SW 1271 (cell line): ENCODE measurements around the gene FGF8.

Experiments used
- DNase-seq, 2 experiments: peaks; one replicate each; lab custom pipeline; 2025; lab: John Stamatoyannopoulos, UW

Gene FGF8

GRCh38 chr10:101769541-101770180 is 6.3 kb downstream of the FGF8 start:
- DNase-seq, result no peak

- DNase-seq, result no peak
Observed at GRCh38 chr10:101768791-101769170, 7.1 kb downstream of the FGF8 start.

- no peak for DNase-seq
Observed at GRCh38 chr10:101767966-101768790, 7.7 kb downstream of the FGF8 start.

- DNase-seq, result no peak
Observed at GRCh38 chr10:101767600-101767945, 8.3 kb downstream of the FGF8 start.

GRCh38 chr10:101766753-101767599 is 8.9 kb downstream of the FGF8 start:
- no peak for DNase-seq

GRCh38 chr10:101766306-101766705 is 9.6 kb downstream of the FGF8 start:
- DNase-seq, result no peak

- no peak for DNase-seq
Observed at GRCh38 chr10:101763141-101763846, 12.6 kb downstream of the FGF8 start.

GRCh38 chr10:101762736-101763135 is 13.2 kb downstream of the FGF8 start:
- no peak for DNase-seq

GRCh38 chr10:101761226-101761625 is 14.7 kb downstream of the FGF8 start:
- no peak for DNase-seq

GRCh38 chr10:101760510-101760909 is 15.4 kb downstream of the FGF8 start:
- DNase-seq, result no peak

- DNase-seq, result no peak
Observed at GRCh38 chr10:101759309-101760247, 16.3 kb downstream of the FGF8 start.

GRCh38 chr10:101758858-101759257 is 17.1 kb downstream of the FGF8 start:
- DNase-seq, result no peak

GRCh38 chr10:101752241-101752640 is 23.7 kb downstream of the FGF8 start:
- DNase-seq, result no peak

- DNase-seq, result no peak
Observed at GRCh38 chr10:101749047-101750016, 26.6 kb downstream of the FGF8 start.

- no peak for DNase-seq
Observed at GRCh38 chr10:101748496-101748895, 27.4 kb downstream of the FGF8 start.

- DNase-seq, result no peak
Observed at GRCh38 chr10:101745074-101745696, 30.7 kb downstream of the FGF8 start.

GRCh38 chr10:101744267-101744666 is 31.6 kb downstream of the FGF8 start:
- DNase-seq, result no peak

GRCh38 chr10:101741938-101742337 is 34.0 kb downstream of the FGF8 start:
- DNase-seq, result no peak

GRCh38 chr10:101736666-101737065 is 39.2 kb downstream of the FGF8 start:
- no peak for DNase-seq
